Measurements from ENCODE around the gene ITGB3BP. TPM values are rescaled to one million over a fixed set of nuclear protein-coding genes. Genes with fewer than 3 reads are reported as not detected.
A peak's percentile ranks its signal among the peaks of the same experiment; 100 is the strongest.

The ITGB3BP gene
- total RNA-seq, 1 experiment from 2014 or later: 50.2 TPM

- ATAC-seq (no peak), DNase-seq (ENCODE audit: low spot score) (no peak)
- peaks cover 3% of the 10 kb centered on the region; the same call in 1 of the 2 replicates for H3K9me3 Mint-ChIP-seq
- H3K36me3 Mint-ChIP-seq: peaks cover 6% of the 10 kb centered on the region
- ChIA-PET POLR2A (no interaction called here), CTCF (interaction anchor here (1.1 kb wide), 1 partner anchor 24 kb away, joined by 3 read pairs; no protein-coding TSS in a partner anchor)
- TF ChIP-seq AR (CRISPR knock-in tag; IDR thresholded peaks at IDR 0.05) (no peak), HMGA2 (CRISPR knock-in tag; IDR thresholded peaks at IDR 0.05) (peak; percentile 99), GTF2I (CRISPR knock-in tag; conservative IDR thresholded peaks at IDR 0.05) (no peak)
- no peaks in the 10 kb centered on the region for H3K27me3 Mint-ChIP-seq (ENCODE audit: low read depth)
- H3K4me3 Mint-ChIP-seq: no peak overlapping the region
- H3K4me1 Mint-ChIP-seq: no peaks in the 10 kb centered on the region
- no peak overlapping the region for H3K27ac Mint-ChIP-seq
Measured at GRCh38 chr1:63418101-63418500, 104.9 kb downstream of the ITGB3BP start.

- Mint-ChIP-seq H3K4me1 (no peaks in the 10 kb centered on the region; the same call in 1 of the 2 replicates), H3K9me3 (no peaks in the 10 kb centered on the region), H3K27ac (peak overlapping the region; percentile 82; the same call in 1 of the 2 replicates), H3K4me3 (no peak overlapping the region), H3K36me3 (no peaks in the 10 kb centered on the region), H3K27me3 (ENCODE audit: low read depth) (no peaks in the 10 kb centered on the region)
- ATAC-seq (no peak), DNase-seq (ENCODE audit: low spot score) (no peak)
- ChIA-PET POLR2A (no interaction called here), CTCF (no interaction called here)
- TF ChIP-seq GTF2I (CRISPR knock-in tag; conservative IDR thresholded peaks at IDR 0.05) (no peak), NR1H2 (CRISPR knock-in tag; IDR thresholded peaks at IDR 0.05) (no peak), ZNF671 (CRISPR knock-in tag; IDR thresholded peaks at IDR 0.05) (no peak), ETV6 (CRISPR knock-in tag; IDR thresholded peaks at IDR 0.05) (no peak), CREB1 (CRISPR knock-in tag; IDR thresholded peaks at IDR 0.05) (no peak), TCF7 (CRISPR knock-in tag; IDR thresholded peaks at IDR 0.05; ENCODE audit: low read depth) (no peak)
- TF ChIP-seq, protein P1, sequence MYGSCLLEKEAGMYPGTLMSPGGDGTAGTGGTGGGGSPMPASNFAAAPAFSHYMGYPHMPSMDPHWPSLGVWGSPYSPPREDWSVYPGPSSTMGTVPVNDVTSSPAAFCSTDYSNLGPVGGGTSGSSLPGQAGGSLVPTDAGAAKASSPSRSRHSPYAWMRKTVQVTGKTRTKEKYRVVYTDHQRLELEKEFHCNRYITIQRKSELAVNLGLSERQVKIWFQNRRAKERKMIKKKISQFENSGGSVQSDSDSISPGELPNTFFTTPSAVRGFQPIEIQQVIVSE (CRISPR knock-in tag; IDR thresholded peaks at IDR 0.05; ENCODE audit: borderline replicate concordance): no peak
Measured at GRCh38 chr1:63414691-63415365, 108.2 kb downstream of the ITGB3BP start.

GRCh38 chr1:63413394-63413793, 109.6 kb downstream of the ITGB3BP start:
- ChIA-PET CTCF (interaction anchor here (1.9 kb wide), 1 partner anchor 97 kb away, joined by 5 read pairs; no protein-coding TSS in a partner anchor), POLR2A (no interaction called here)
- Mint-ChIP-seq H3K27ac (no peak overlapping the region), H3K4me3 (no peak overlapping the region), H3K27me3 (ENCODE audit: low read depth) (no peaks in the 10 kb centered on the region), H3K36me3 (no peaks in the 10 kb centered on the region), H3K4me1 (no peaks in the 10 kb centered on the region; the same call in 1 of the 2 replicates), H3K9me3 (no peaks in the 10 kb centered on the region)
- ATAC-seq: no peak
- TF ChIP-seq HMGXB4 (CRISPR knock-in tag; IDR thresholded peaks at IDR 0.05): no peak
- no peak for DNase-seq (ENCODE audit: low spot score)

- CTCF ChIA-PET: interaction anchor here (1.5 kb wide), 1 partner anchor 83 kb away, joined by 4 read pairs; no protein-coding TSS in a partner anchor
- Mint-ChIP-seq H3K4me3 (no peak overlapping the region), H3K36me3 (no peaks in the 10 kb centered on the region), H3K9me3 (no peaks in the 10 kb centered on the region), H3K27ac (no peak overlapping the region), H3K4me1 (no peaks in the 10 kb centered on the region; the same call in 1 of the 2 replicates), H3K27me3 (ENCODE audit: low read depth) (no peaks in the 10 kb centered on the region)
- no peak for TF ChIP-seq SOX15 (CRISPR knock-in tag; IDR thresholded peaks at IDR 0.05)
- TF ChIP-seq, protein P2, sequence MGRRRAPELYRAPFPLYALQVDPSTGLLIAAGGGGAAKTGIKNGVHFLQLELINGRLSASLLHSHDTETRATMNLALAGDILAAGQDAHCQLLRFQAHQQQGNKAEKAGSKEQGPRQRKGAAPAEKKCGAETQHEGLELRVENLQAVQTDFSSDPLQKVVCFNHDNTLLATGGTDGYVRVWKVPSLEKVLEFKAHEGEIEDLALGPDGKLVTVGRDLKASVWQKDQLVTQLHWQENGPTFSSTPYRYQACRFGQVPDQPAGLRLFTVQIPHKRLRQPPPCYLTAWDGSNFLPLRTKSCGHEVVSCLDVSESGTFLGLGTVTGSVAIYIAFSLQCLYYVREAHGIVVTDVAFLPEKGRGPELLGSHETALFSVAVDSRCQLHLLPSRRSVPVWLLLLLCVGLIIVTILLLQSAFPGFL (CRISPR knock-in tag; IDR thresholded peaks at IDR 0.05; ENCODE audit: borderline replicate concordance): no peak
- TF ChIP-seq NFYB (CRISPR knock-in tag; conservative IDR thresholded peaks at IDR 0.05; ENCODE audit: low read depth): no peak
- no peak for TF ChIP-seq TP53 (CRISPR knock-in tag; IDR thresholded peaks at IDR 0.05)
- no peak for TF ChIP-seq JAZF1 (CRISPR knock-in tag; IDR thresholded peaks at IDR 0.05)
- ATAC-seq (no peak), DNase-seq (ENCODE audit: low spot score) (no peak)
- POLR2A ChIA-PET: no interaction called here
Measured at GRCh38 chr1:63411066-63411465, 112.0 kb downstream of the ITGB3BP start.
